ENCODE measurements around the gene GJB2. TPM values are rescaled to one million over a fixed set of nuclear protein-coding genes. Genes with fewer than 3 reads are reported as not detected.

Gene GJB2
- total and polyA plus RNA-seq, 10 of the 15 experiments (the other 5 are each of a cell fraction or from before 2014, with no cell fraction given) = 0.07 to 0.59 (median 0.31) TPM; not detected in 1

- Histone ChIP-seq H3K9ac (ENCODE audit: control insufficient read depth, insufficient read depth, low read length) (no peak overlapping the region), H3K4me2 (ENCODE audit: control insufficient read depth, insufficient read depth) (0 out of 2 replicates have a peak overlapping the region, but pooled peaks have one; percentile 0), H3K36me3 (ENCODE audit: control insufficient read depth in 2 of 2, insufficient read depth in 2 of 2, low read length in 1 of 2) (no peaks in the 10 kb centered on the region), H3K27me3 (replicated peaks in 1 of 2; ENCODE audit: control insufficient read depth in 2 of 2, insufficient read depth in 2 of 2, low read length in 1 of 2) (no peaks in the 10 kb centered on the region), H3K79me2 (ENCODE audit: control insufficient read depth, insufficient read depth, low read length) (no peaks in the 10 kb centered on the region), H3K27ac (ENCODE audit: control insufficient read depth, insufficient read depth) (no peak overlapping the region), H4K20me1 (ENCODE audit: control insufficient read depth, insufficient read depth) (no peaks in the 10 kb centered on the region), H2AFZ (ENCODE audit: control insufficient read depth, low read depth, low read length) (peak overlapping the region; percentile 18), H3K9me3 (replicated peaks; ENCODE audit: control insufficient read depth, insufficient read depth, low read length) (no peaks in the 10 kb centered on the region), H3K4me1 (ENCODE audit: control insufficient read depth, insufficient read depth, low read length) (no peaks in the 10 kb centered on the region), H3K4me3 (no peak overlapping the region)
- peak; percentile 23 for DNase-seq (ENCODE audit: low read depth, low spot score)
- ChIA-PET SMC1A (ENCODE audit: uncharacterized antibody, unreplicated experiment) (no interaction called here), RAD21 (ENCODE audit: unreplicated experiment) (no interaction called here), POLR2A (no interaction called here), CTCF (no interaction called here)
- intact Hi-C loops (cut with micrococcal nuclease; ENCODE audit: unreplicated experiment) (no loop called here), in situ Hi-C loops (cut with MboI) (no loop called here)
- BruUV-seq (replicated peaks) = no TSS peak
- peak; percentile 76 for ATAC-seq
- TF ChIP-seq EZH2 (IDR thresholded peaks at IDR 0.05; ENCODE audit: borderline replicate concordance, control insufficient read depth, low read depth, low read length) (no peak), TCF3 (IDR thresholded peaks at IDR 0.05; ENCODE audit: borderline replicate concordance, insufficient read depth, low read depth, low read length) (0 out of 2 replicates have a peak, but pooled peaks have one; percentile 33), EGR1 (IDR thresholded peaks at IDR 0.05; ENCODE audit: borderline replicate concordance in 1 of 2, low read depth in 2 of 2, low read length in 2 of 2) (no peak), NR2C2 (IDR thresholded peaks at IDR 0.05; ENCODE audit: borderline replicate concordance, control insufficient read depth, insufficient read length, low read depth) (no peak)
- FAIRE-seq = peak; percentile 95
Observed at GRCh38 chr13:20219577-20219976, 26.8 kb upstream of the GJB2 start.

GRCh38 chr13:20217168-20217567, 24.4 kb upstream of the GJB2 start:
- DNase-seq (ENCODE audit: low read depth, low spot score) = no peak

More at GRCh38 chr13:20217168-20217567, 24.4 kb upstream of the GJB2 start:
- in situ Hi-C loops (cut with MboI) (no loop called here), intact Hi-C loops (cut with micrococcal nuclease; ENCODE audit: unreplicated experiment) (no loop called here)
- H3K79me2 ChIP-seq (ENCODE audit: control insufficient read depth, insufficient read depth, low read length) = no peaks in the 10 kb centered on the region
- CTCF ChIA-PET = no interaction called here
- 65% methylated on average over 3 of the region's 3 CpGs for WGBS (ENCODE audit: insufficient coverage, insufficient replicate concordance, low lambda C conversion rate, missing lambda C conversion rate)
- H3K4me3 ChIP-seq = no peak overlapping the region
- FAIRE-seq (no peak), ATAC-seq (no peak)
- no peak overlapping the region for H3K27ac ChIP-seq (ENCODE audit: control insufficient read depth, insufficient read depth)
- no peaks in the 10 kb centered on the region for H3K4me1 ChIP-seq (ENCODE audit: control insufficient read depth, insufficient read depth, low read length)
- SMC1A ChIA-PET (ENCODE audit: uncharacterized antibody, unreplicated experiment) = no interaction called here
- RAD21 ChIA-PET (ENCODE audit: unreplicated experiment) = no interaction called here
- H2AFZ ChIP-seq (ENCODE audit: control insufficient read depth, low read depth, low read length) = no peak overlapping the region
- H4K20me1 ChIP-seq (ENCODE audit: control insufficient read depth, insufficient read depth) = no peaks in the 10 kb centered on the region
- POLR2A ChIA-PET = no interaction called here
- no peaks in the 10 kb centered on the region for H3K36me3 ChIP-seq (ENCODE audit: control insufficient read depth in 2 of 2, insufficient read depth in 2 of 2, low read length in 1 of 2)
- H3K9ac ChIP-seq (ENCODE audit: control insufficient read depth, insufficient read depth, low read length) = no peak overlapping the region
- BruUV-seq (replicated peaks) = no TSS peak
- no peaks in the 10 kb centered on the region for H3K27me3 ChIP-seq (replicated peaks in 1 of 2; ENCODE audit: control insufficient read depth in 2 of 2, insufficient read depth in 2 of 2, low read length in 1 of 2)
- TF ChIP-seq USF1 (IDR thresholded peaks at IDR 0.05; ENCODE audit: borderline replicate concordance, extremely low read length, insufficient read depth, low read depth, low read length) (no peak), NR2C2 (IDR thresholded peaks at IDR 0.05; ENCODE audit: borderline replicate concordance, control insufficient read depth, insufficient read length, low read depth) (no peak)
- H3K4me2 ChIP-seq (ENCODE audit: control insufficient read depth, insufficient read depth) = no peak overlapping the region
- no peaks in the 10 kb centered on the region for H3K9me3 ChIP-seq (replicated peaks; ENCODE audit: control insufficient read depth, insufficient read depth, low read length)

Data from GM12878 (cell line).